Measurements from ENCODE around the gene SIM2. TPM values are rescaled to one million over a fixed set of nuclear protein-coding genes. Genes with fewer than 3 reads are reported as not detected.

The SIM2 gene
- total RNA-seq, 2 donors from 2014 or later, result 1.9 to 4.1 TPM

DNA sequence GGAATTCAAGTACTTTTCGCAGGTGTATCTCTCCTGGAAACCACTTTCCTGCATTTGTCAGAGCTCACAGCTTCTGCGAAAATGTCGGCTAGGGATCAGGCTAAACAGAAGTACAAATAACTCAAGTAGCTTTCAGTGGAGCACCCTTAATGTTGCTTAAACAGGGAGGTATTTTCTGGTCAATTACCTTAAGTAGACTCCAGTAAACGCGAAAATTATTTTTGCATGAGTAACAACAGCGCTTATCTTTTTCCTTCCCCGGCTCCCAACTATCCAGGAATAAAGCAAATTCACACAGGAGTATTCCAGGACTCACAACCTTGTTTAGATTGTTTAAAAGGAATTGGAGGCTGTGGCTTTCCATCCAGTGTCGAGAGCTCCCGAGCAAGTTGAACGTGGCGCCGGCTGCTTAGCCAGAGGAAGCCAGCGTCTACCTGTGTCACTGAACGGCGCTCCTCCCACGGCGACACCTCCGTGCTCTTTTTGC is 7.3 kb upstream of the SIM2 start:
- H3K4me3 Mint-ChIP-seq, result peak overlapping the region; percentile 51 to 72
- H3K27me3 Mint-ChIP-seq (ENCODE audit: low read depth), result peaks cover 84% of the 10 kb centered on the region
- peak in 1 of 2 donors; percentile 13 for DNase-seq
- no peak for ATAC-seq (replicated peaks in 1 of 2)
- H3K36me3 Mint-ChIP-seq (ENCODE audit: insufficient read depth in 2 of 2), result peaks cover 0 to 1% of the 10 kb centered on the region in 2 donors
- H3K27ac Mint-ChIP-seq, result peak overlapping the region; percentile 57
- H3K9me3 Mint-ChIP-seq, result no peaks in the 10 kb centered on the region
- H3K4me1 Mint-ChIP-seq (ENCODE audit: low read depth), result peaks cover 17% of the 10 kb centered on the region

DNA sequence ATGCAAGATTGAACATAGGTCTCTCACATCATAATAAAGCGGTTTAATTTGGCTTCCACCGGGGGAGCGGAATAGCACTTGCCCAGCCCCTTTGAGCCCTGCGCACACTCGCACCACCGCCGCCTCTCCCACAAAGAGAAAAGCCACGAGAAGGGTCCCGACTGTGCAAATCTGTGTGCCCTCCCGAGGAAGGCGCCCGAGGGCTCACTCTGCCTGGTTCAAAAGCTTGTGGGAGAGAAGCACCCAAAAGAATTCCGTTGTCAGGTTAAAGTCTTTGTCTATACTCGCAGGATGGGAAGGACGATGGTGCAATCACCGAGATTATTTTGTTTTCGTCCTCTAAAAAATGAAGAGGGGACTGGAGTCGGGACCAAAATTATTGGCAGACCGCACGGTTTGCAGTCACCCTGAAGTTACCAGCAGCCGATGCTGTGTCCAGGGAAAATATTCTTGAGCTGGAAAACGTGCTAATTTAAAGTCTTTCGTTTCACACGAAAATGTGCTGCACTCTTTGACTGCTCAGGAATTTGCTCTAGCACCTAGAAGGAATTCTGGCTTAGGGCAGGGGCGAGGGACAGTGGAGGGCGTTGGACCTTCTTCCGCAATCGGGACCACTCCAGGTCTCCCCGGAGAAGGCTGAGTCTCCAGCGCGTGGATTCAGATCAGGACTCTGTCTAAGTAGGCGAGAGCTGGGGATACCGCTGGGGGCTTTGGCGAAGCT is 6.6 kb upstream of the SIM2 start:
- DNase-seq, result no peak
- peaks cover 0 to 1% of the 10 kb centered on the region in 2 donors for H3K36me3 Mint-ChIP-seq (ENCODE audit: insufficient read depth in 2 of 2)
- ATAC-seq (replicated peaks in 1 of 2), result no peak
- H3K4me1 Mint-ChIP-seq (ENCODE audit: low read depth), result peaks cover 17% of the 10 kb centered on the region
- H3K9me3 Mint-ChIP-seq, result no peaks in the 10 kb centered on the region
- H3K27me3 Mint-ChIP-seq (ENCODE audit: low read depth), result peaks cover 89% of the 10 kb centered on the region
- peak overlapping the region; percentile 54 for H3K27ac Mint-ChIP-seq
- peak overlapping the region; percentile 51 to 72 for H3K4me3 Mint-ChIP-seq

DNA sequence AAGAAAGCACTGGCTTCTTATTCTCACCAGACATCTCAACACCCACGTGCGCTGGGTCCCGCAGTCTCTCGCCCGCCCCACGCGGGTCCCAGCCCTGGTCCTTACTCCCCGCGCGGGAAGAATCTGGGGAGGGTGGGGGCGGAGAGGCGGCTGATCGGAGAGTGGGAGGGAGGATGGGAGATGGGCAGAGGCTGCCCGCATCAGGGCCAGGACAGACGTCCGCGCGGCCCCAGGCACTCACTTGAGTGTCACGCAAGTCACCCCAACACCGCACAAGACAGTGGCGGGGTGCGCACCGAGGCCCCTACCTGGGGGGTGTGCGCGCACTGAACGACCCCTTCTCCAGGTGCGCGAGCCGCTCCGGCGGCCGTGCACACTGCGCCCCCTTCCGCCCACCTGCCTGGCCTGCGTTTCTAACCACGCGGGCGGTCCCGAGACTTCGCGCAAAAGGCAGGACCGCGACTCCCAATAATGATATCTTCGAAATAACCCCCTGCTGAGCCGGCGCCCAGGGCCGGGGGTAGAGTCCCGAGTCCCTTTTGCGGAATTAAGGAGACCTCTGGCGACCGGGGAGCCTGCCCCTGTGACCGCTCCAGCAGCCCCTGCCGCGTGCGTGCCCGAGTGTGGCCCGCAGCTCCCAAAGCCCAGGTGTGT is 6.0 kb upstream of the SIM2 start:
- H3K9me3 Mint-ChIP-seq, result no peaks in the 10 kb centered on the region
- ATAC-seq (replicated peaks in 1 of 2) (no peak), DNase-seq (peak in 1 of 2 donors; percentile 15)
- peaks cover 17% of the 10 kb centered on the region for H3K4me1 Mint-ChIP-seq (ENCODE audit: low read depth)
- H3K27me3 Mint-ChIP-seq (ENCODE audit: low read depth), result peaks cover 86% of the 10 kb centered on the region
- peaks cover 0 to 1% of the 10 kb centered on the region in 2 donors for H3K36me3 Mint-ChIP-seq (ENCODE audit: insufficient read depth in 2 of 2)
- H3K4me3 Mint-ChIP-seq, result no peak overlapping the region
- H3K27ac Mint-ChIP-seq, result no peak overlapping the region

DNA sequence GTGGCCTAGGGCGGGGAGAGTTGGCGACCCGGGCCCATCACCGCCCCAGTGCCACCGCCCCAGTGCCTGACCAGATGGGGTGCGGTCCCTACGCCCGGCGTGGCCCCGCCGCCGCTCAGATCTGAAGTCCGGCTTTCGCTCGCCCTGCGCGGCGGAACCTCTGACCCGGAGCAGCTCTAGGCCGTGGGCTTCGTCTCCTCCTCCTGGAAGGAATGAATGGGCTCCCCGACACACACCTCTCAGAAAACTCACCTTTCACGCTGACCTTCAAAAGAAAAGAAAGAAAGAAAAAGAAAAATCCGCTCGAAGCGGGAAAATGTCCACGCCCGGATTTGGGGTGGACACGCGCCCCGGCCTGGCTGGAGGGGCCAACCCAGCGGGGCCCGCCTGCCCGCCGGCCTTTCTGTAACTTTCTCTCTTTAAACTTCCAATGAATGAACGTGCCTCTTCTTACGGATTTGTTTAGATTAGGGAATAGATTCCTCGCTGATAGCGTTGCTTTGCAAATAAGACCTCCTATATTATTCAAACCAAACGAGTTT is 5.4 kb upstream of the SIM2 start:
- no peak for ATAC-seq (replicated peaks in 1 of 2)
- H3K27me3 Mint-ChIP-seq (ENCODE audit: low read depth), result peaks cover 83% of the 10 kb centered on the region
- peaks cover 0 to 1% of the 10 kb centered on the region in 2 donors for H3K36me3 Mint-ChIP-seq (ENCODE audit: insufficient read depth in 2 of 2)
- DNase-seq, result no peak
- H3K4me1 Mint-ChIP-seq (ENCODE audit: low read depth), result peaks cover 17% of the 10 kb centered on the region
- H3K9me3 Mint-ChIP-seq, result no peaks in the 10 kb centered on the region
- H3K4me3 Mint-ChIP-seq, result peak overlapping the region; percentile 20 to 28
- peak overlapping the region; percentile 47 for H3K27ac Mint-ChIP-seq

DNA sequence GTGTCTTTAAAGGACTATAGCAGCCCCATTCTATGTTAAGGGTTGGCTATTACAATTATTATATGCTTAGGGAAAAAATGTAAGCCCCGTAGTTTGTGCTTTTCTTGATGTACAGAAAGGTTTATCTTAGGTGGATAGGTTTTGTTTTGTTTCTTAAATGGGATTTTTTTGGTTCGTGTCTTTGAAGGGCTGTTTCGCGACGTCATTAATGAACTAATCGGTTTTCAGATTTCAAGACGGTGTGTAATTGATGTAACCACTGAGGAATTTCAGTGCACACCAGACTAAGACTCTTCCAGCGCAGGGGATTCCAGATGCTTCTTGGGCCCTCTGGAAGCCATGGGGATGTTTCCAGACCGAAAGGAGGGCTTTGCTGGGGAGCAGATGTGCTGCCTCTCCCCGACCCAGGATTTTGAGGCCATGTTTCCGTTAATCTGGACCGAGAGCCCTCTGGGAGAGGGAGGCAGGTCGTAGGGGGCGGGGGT is 4.8 kb upstream of the SIM2 start:
- peaks cover 0 to 1% of the 10 kb centered on the region in 2 donors for H3K36me3 Mint-ChIP-seq (ENCODE audit: insufficient read depth in 2 of 2)
- peaks cover 78% of the 10 kb centered on the region for H3K27me3 Mint-ChIP-seq (ENCODE audit: low read depth)
- ATAC-seq (replicated peaks in 1 of 2) (no peak), DNase-seq (no peak)
- peak overlapping the region in 1 of 2 donors; percentile 28 for H3K4me3 Mint-ChIP-seq
- H3K27ac Mint-ChIP-seq, result peak overlapping the region; percentile 47
- peaks cover 17% of the 10 kb centered on the region for H3K4me1 Mint-ChIP-seq (ENCODE audit: low read depth)
- H3K9me3 Mint-ChIP-seq, result no peaks in the 10 kb centered on the region

DNA sequence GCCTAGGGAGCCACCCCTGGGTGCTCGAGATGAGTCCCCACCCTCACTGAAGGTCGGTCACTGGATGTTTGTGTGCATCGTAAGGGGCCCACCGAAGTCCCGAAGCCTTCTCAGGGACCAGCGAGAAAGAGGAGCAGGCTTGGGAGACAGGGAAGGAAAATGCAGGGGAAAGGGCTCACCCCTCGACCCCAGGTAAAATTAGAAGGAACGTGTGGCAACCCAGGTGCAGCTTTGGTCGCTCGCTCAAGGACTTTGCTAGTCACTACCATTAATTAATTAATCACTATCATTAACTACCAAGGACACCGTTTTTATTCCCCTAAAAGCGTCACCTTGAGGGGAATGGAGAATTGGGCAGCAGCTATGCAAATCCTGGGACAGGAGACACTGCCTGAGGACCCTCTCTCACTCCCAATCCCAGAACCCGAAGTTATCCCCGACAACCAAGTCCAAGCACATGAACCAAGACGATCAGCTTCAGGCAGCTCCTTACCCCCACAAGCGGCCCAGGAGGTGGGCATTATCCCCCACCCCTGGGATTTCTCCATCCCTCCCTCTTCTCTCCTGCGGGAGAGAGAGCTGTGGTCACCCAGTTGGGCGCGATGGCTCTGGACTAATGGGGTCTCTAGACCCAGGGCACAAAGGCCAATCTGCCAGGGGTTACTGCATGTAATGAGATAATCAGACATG is 4.2 kb upstream of the SIM2 start:
- Mint-ChIP-seq H3K9me3 (no peaks in the 10 kb centered on the region), H3K27me3 (ENCODE audit: low read depth) (peaks cover 71% of the 10 kb centered on the region), H3K36me3 (ENCODE audit: insufficient read depth in 2 of 2) (peaks cover 0 to 1% of the 10 kb centered on the region in 2 donors), H3K4me1 (ENCODE audit: low read depth) (peaks cover 17% of the 10 kb centered on the region), H3K4me3 (no peak overlapping the region), H3K27ac (no peak overlapping the region)
- ATAC-seq (replicated peaks in 1 of 2), result no peak
- DNase-seq, result no peak

DNA sequence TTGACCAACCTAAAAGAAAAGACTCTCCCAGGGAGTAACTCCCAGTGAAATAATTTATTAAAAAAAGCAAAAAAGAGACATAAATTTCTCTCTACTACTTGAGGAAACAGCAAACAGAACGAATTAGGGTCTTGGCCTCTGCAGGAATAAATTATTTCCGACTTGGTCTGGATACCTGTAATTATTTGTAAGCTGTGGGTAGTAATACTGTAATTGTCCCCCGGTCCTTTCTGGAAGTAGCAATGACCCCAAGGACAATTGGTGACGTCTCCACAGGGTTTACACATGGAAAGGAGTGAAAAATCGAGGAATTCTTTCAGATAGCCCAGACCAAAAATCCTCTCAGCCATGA is 3.7 kb upstream of the SIM2 start:
- H3K4me3 Mint-ChIP-seq, result no peak overlapping the region
- H3K27ac Mint-ChIP-seq, result no peak overlapping the region

DNA sequence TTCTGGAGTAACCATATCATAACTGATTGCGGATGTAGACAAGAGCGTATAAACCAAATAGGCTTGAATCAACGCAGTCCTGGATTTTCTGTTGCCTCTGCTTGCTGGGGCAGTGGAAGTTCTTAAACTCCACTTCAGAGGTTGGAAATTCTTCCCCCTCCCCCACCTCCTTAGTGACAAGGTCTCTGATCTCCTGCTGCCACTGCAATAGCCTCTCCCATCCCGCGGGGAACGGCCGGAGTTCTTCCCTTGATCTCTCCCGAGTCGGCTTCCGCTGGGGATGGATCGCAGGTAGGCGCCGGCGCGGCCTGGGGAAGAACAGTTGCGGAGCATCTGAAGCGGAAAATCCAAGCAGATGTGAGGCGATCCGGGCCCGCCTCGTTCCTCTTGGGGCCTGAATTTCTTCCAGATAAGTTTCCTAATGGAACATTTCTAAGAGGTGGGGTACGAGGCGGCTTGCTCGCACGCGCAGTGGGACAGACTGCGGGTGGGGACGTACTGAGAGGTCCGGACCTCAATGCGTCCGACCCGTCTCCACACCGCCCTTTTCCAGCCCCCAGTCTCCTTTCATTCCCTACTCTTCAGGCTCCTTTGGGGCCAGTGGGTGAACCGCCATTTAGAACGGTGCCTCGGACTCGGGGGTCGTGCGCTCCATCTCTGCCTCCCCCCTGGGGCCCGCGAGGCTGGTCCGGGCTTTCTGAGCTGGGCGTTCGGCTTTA is 3.1 kb upstream of the SIM2 start:
- DNase-seq (peak in 1 of 2 donors; percentile 9), ATAC-seq (replicated peaks in 1 of 2) (no peak)
- H3K36me3 Mint-ChIP-seq (ENCODE audit: insufficient read depth in 2 of 2), result peaks cover 0 to 6% of the 10 kb centered on the region in 2 donors
- H3K4me1 Mint-ChIP-seq (ENCODE audit: low read depth), result peaks cover 27% of the 10 kb centered on the region
- peak overlapping the region; percentile 75 for H3K27ac Mint-ChIP-seq
- no peaks in the 10 kb centered on the region for H3K9me3 Mint-ChIP-seq
- H3K4me3 Mint-ChIP-seq, result no peak overlapping the region
- peaks cover 70% of the 10 kb centered on the region for H3K27me3 Mint-ChIP-seq (ENCODE audit: low read depth)

More for the DNA sequence above, 3.7 kb upstream of the SIM2 start:
- H3K27me3 Mint-ChIP-seq (ENCODE audit: low read depth), result peaks cover 70% of the 10 kb centered on the region
- H3K9me3 Mint-ChIP-seq, result no peaks in the 10 kb centered on the region
- ATAC-seq (replicated peaks in 1 of 2) (no peak), DNase-seq (no peak)
- peaks cover 21% of the 10 kb centered on the region for H3K4me1 Mint-ChIP-seq (ENCODE audit: low read depth)
- H3K36me3 Mint-ChIP-seq (ENCODE audit: insufficient read depth in 2 of 2), result peaks cover 0 to 2% of the 10 kb centered on the region in 2 donors

DNA sequence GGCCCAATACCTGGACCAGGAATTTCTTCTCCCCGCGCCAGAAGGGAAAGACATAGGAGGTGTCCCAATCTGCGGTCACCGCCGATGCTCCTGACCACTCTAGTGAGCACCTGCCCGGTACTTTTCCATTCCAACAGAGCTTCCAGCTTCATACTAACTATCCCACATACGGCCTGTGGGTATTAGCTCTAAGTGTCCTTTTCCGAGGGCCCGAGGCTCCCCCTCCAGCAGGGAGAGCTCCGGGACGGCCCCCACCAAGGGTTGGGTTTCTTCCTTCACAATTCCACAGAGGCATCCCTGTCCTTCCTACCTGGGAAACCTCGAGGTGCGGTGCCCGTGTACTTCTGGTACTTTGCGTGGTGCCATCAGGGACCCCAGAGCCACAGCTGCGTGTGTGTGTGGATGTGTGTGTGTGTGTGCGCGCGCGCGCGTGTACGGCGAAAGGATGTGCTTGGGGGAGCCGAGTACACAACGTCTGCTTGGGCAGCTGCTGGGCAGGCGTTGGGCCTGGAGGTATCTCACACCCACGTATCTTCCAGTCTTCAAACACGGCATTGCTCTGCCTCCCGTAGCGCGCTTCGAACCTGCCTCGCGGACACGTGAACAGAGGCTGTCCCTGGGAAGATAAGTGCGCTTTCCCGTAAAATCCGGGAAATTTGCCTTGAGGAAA is 2.4 kb upstream of the SIM2 start:
- Mint-ChIP-seq H3K36me3 (ENCODE audit: insufficient read depth in 2 of 2) (peaks cover 0 to 6% of the 10 kb centered on the region in 2 donors), H3K4me1 (ENCODE audit: low read depth) (peaks cover 27% of the 10 kb centered on the region), H3K27ac (peak overlapping the region; percentile 75), H3K9me3 (no peaks in the 10 kb centered on the region), H3K27me3 (ENCODE audit: low read depth) (peaks cover 68% of the 10 kb centered on the region), H3K4me3 (peak overlapping the region; percentile 8 to 20)
- DNase-seq (peak in 1 of 2 donors; percentile 20), ATAC-seq (replicated peaks in 1 of 2) (no peak)

DNA sequence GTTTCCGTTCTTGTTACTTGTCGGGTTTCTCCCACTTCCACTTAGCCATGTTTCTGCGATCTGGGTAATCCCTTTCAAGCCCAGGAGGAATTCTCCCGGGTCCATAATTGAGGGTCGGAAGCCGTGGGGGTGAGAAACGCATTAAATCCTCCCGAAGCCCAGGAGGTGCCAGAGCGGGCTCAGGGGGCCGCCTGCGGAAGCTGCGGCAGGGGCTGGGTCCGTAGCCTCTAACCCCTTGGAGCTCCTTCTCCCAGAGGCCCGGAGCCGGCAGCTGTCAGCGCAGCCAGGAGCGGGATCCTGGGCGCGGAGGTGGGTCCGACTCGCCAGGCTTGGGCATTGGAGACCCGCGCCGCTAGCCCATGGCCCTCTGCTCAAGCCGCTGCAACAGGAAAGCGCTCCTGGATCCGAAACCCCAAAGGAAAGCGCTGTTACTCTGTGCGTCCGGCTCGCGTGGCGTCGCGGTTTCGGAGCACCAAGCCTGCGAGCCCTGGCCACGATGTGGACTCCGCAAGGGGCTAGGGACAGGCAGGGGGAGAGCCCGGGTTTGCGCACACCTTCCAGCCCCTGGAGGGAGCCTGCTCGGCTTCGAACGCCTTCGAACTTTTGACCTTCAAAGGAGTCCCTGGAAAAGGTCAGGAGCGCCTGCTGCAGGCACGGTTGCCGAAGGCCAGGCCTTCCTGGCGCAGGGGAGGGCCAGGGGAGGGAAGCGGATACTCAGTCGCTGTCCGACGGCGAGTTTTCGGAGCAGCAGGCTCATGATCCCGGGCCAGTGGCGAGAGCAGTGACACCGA is 1.7 kb upstream of the SIM2 start:
- no peak for ATAC-seq (replicated peaks in 1 of 2)
- Mint-ChIP-seq H3K27me3 (ENCODE audit: low read depth) (peaks cover 68% of the 10 kb centered on the region), H3K27ac (peak overlapping the region; percentile 75), H3K9me3 (no peaks in the 10 kb centered on the region), H3K36me3 (ENCODE audit: insufficient read depth in 2 of 2) (peaks cover 0 to 5% of the 10 kb centered on the region in 2 donors), H3K4me1 (ENCODE audit: low read depth) (peaks cover 28% of the 10 kb centered on the region), H3K4me3 (peak overlapping the region; percentile 20 to 24)
- DNase-seq, result peak in 1 of 2 donors; percentile 10

DNA sequence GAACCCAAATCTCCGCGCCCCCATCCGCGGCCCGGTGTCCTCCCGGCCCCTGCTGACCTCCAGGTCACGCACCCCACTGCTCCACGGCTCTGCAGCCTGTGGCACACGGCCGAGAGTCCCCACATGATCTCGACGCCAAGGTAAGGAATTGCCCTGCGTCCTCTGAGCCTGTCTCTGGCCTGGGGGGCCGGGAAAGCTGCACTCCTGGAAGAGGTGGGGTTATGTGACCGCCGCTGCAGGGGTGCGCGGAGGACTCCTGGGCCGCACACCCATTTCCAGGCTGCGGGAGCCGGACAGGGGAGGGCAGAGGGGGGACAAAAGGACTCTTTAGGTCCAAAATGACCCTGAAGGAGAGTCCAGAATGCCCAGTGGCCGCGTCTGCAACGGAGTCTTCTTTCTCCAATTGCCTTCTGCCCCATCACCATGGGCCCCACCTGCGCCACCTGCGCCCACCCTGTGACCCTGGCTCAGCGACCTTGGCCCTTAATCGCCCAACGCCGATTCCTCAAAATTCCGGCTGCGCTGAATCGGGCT is 997 bp upstream of the SIM2 start:
- H3K27me3 Mint-ChIP-seq (ENCODE audit: low read depth), result peaks cover 70% of the 10 kb centered on the region
- no peak for DNase-seq
- H3K9me3 Mint-ChIP-seq, result no peaks in the 10 kb centered on the region
- no peak for ATAC-seq (replicated peaks in 1 of 2)
- H3K4me1 Mint-ChIP-seq (ENCODE audit: low read depth), result peaks cover 24% of the 10 kb centered on the region
- H3K27ac Mint-ChIP-seq, result no peak overlapping the region
- H3K4me3 Mint-ChIP-seq, result peak overlapping the region; percentile 24
- peaks cover 0 to 5% of the 10 kb centered on the region in 2 donors for H3K36me3 Mint-ChIP-seq (ENCODE audit: insufficient read depth in 2 of 2)
